ENCODE measurements around the gene HIVEP3.

DNA sequence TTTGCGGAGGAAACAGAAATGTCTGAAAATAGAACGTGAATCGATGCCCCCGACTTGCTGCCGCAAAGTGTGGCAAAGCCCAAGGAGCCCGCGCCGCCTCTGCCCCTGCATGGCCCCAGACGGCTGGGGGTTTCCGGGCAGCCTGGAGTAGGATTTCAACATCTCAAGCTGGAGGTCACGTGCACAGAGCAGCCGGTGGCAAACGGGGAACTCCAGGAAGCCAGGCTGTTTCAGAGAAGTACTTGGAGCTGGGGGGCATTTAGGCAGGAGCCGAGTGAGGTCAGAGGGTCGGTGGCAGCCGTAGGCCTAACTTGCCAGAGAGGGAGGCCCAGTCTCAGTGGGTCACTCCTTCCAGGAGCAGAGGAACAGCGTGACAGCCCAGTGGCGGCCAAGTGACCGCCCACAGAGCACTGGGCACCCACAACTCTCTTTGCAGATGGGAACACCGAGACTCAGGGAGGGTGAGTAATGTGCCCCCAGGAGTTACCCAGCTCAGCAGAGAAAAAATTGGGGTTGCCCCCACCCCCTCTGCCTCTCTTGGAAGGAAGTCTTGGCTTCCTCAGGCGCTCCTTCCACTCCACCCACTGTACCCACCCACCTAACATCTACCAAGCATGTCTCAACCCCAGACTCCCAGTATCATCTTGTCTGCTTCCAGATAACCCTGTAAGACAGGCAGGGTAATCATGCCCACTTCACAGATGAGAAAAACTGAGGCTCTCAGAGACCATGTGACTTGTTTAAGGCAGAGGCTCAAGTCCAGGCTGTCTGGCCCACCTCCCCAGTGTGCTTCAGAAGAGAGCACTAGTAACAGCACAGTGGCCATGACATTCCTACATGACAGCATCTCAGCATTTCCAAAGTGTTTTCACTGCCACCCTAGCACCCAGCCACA is 179.4 kb downstream of the HIVEP3 start:
- TF ChIP-seq CTCF (IDR thresholded peaks at IDR 0.05) = no peak
- no peak for TF ChIP-seq EZH2 (IDR thresholded peaks at IDR 0.05)
